GM18499 (cell line): ENCODE data around the gene CSNK2A2.

Experiments used
- ATAC-seq: cut with Tn5 transposase; IDR thresholded peaks from one replicate; pipeline ENCODE4 v1.9.1; 2021; ENCODE audit warnings: moderate number of reproducible peaks; ENCODE audit not compliant: insufficient read depth, unreplicated experiment

Gene CSNK2A2

GRCh38 chr16:58198022-58198683 lies at the start of gene CSNK2A2:
Gene CSNK2A2, minus strand, starts transcription at chr16:58198106. Its CDS starts 370 bp downstream, at chr16:58197736.
- ATAC-seq = no peak

- ATAC-seq = peak; percentile 87
Observed at GRCh38 chr16:58243528-58244004, 45.7 kb upstream of the CSNK2A2 start.

- ATAC-seq = no peak
Observed at GRCh38 chr16:58236831-58237230, 38.9 kb upstream of the CSNK2A2 start.

GRCh38 chr16:58236231-58236690 lies 38.4 kb upstream of the CSNK2A2 start:
- ATAC-seq = peak; percentile 73

GRCh38 chr16:58235663-58236062 lies 37.8 kb upstream of the CSNK2A2 start:
- ATAC-seq = no peak

- no peak for ATAC-seq
Observed at GRCh38 chr16:58234831-58235595, 37.1 kb upstream of the CSNK2A2 start.

- ATAC-seq = no peak
Observed at GRCh38 chr16:58230259-58230658, 32.4 kb upstream of the CSNK2A2 start.

- no peak for ATAC-seq
Observed at GRCh38 chr16:58226790-58227189, 28.9 kb upstream of the CSNK2A2 start.

- no peak for ATAC-seq
Observed at GRCh38 chr16:58225965-58226602, 28.2 kb upstream of the CSNK2A2 start.

GRCh38 chr16:58222532-58223316 lies 24.8 kb upstream of the CSNK2A2 start:
- ATAC-seq = no peak

GRCh38 chr16:58219432-58219831 lies 21.5 kb upstream of the CSNK2A2 start:
- no peak for ATAC-seq

GRCh38 chr16:58218786-58219185 lies 20.9 kb upstream of the CSNK2A2 start:
- no peak for ATAC-seq

GRCh38 chr16:58217311-58217925 lies 19.5 kb upstream of the CSNK2A2 start:
- no peak for ATAC-seq

- no peak for ATAC-seq
Observed at GRCh38 chr16:58212824-58213655, 15.1 kb upstream of the CSNK2A2 start.

- ATAC-seq = no peak
Observed at GRCh38 chr16:58211846-58212245, 13.9 kb upstream of the CSNK2A2 start.

- no peak for ATAC-seq
Observed at GRCh38 chr16:58211245-58211644, 13.3 kb upstream of the CSNK2A2 start.

GRCh38 chr16:58205276-58206036 lies 7.5 kb upstream of the CSNK2A2 start:
- no peak for ATAC-seq

GRCh38 chr16:58201163-58201562 lies 3.3 kb upstream of the CSNK2A2 start:
- no peak for ATAC-seq
